NCI-H748 (cell line): ENCODE data around the gene PDHA1.
A peak's percentile ranks its signal among the peaks of the same experiment; 100 is the strongest.

Source experiments
- DNase-seq: peaks from one replicate; lab custom pipeline; 2025; ENCODE audit not compliant: unreplicated experiment; lab: John Stamatoyannopoulos, UW

The PDHA1 gene

GRCh38 chrX:19373351-19373891 is 29.7 kb downstream of the PDHA1 start:
- DNase-seq: no peak

- no peak for DNase-seq
These were observed 31.8 kb downstream of the PDHA1 start for GRCh38 chrX:19375546-19375945.

- DNase-seq: no peak
These were observed 34.1 kb downstream of the PDHA1 start for GRCh38 chrX:19377799-19378198.

GRCh38 chrX:19381326-19381725 is 37.6 kb downstream of the PDHA1 start:
- DNase-seq: no peak

DNA sequence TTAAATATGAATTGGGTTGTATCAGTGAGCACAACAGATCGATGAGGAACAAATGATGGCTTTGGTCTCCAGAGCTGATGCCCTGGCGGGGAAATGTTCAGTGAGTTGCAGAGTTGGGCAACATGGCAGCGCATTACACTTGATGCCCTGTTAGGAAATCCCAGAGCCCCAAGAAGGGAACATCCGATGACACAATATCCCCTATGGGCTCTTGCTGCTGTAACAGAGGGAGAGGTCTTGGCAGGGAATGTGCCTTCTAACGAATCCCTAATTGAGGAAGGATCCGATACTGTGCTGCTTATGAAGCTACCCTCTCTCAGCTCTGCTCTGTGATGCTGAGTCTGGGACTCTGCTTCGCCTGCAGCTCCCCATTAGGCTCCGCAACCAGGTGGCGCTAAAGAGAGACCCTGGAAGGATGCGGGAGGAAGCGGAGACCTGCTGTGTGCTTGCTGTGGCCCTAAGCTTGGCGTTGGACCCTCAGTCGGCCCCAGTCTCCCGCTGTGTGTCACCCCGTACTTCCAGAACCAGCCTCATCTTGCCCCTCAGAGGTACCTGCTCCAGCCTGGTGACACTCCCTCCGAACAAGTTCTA is 38.9 kb downstream of the PDHA1 start:
- peak; percentile 52 for DNase-seq

DNA sequence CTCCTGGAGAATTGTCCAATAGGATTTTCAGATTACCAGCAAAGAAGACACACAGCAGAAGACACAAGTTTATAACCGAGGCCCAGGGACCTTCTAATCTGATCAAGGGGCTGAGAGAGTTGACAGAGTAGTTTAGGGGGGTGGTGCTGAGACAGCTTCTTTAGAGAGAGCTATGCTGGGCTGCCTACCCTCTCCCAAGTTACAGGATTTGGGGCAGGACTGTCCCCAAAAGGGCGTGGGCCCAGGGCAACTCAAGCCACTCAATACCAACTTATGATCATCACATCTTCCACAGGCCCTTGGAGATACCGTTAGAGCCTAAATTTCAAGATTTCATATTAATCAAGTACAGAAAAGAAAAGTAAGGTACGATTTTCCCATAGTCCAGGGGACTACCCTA is 43.0 kb downstream of the PDHA1 start:
- DNase-seq: no peak

- DNase-seq: no peak
These were observed 44.4 kb downstream of the PDHA1 start for GRCh38 chrX:19388064-19388679.

GRCh38 chrX:19388741-19389140 is 45.0 kb downstream of the PDHA1 start:
- no peak for DNase-seq

DNA sequence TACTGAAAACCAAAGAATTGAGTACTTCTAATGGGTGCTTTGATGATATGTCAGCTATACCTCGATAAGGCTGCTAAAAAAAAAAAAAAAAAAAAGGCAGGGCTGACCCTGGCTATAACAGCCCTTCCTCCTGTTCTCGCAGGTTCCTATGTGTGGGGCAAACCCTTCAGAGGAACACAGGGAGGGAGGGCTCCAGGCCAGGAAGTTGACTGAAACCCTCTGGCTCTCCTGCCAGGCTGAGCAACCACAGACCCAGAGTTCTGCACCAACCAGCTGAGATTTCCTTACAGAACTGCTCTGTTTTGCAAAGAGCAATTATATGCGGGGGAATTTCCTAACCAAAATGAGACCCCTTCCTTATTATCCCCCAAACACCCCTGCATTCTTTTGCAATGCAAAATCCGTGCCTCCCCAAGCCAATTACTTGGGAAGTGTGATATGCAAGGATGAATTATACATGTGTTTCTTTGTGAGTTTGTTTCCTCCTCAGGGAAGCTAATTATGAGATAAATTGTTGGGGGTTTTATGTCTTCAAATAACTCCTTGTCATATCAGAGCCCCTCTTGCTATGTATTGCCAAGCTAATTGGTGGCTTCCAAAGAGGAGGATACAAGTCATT is 45.6 kb downstream of the PDHA1 start:
- DNase-seq: no peak

GRCh38 chrX:19392078-19392477 is 48.4 kb downstream of the PDHA1 start:
- DNase-seq: no peak

DNA sequence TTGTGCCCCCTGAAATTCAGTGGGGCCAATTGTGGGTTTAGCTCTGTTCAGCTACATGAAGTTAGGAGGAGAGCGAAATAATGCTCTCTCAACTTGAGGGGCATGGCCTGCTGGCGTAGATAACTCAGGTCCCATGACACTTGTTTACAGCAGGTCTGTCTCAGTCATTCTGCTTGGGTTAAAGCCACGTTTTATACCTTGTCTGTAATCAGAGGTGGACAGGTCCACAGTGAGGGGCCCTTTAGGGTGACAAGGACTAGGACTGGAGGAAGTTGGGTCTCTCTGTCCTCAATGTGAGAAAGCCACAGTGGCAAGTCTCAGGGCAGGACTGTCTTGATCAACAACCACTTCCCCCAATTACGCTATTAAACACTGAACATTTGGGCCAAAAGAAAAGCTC is 49.0 kb downstream of the PDHA1 start:
- no peak for DNase-seq

DNA sequence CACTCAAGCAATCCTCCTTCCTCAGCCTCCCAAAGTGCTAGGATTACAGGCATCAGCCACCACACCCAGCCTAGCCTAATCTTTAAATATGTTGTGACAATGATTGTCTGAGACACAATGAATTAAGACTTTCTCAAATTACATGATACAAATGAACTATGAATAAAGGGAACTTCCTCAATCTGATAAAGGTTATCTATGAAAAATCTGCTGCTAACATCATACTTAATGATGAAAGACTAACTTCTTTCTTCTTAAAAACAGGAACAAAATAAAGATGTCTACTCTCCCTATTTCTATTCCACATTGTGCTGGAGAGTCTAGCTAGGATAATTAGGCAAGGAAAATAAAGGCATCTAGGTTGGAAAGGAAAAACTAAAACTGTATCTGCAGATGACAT is 60.0 kb downstream of the PDHA1 start:
- DNase-seq: no peak

DNA sequence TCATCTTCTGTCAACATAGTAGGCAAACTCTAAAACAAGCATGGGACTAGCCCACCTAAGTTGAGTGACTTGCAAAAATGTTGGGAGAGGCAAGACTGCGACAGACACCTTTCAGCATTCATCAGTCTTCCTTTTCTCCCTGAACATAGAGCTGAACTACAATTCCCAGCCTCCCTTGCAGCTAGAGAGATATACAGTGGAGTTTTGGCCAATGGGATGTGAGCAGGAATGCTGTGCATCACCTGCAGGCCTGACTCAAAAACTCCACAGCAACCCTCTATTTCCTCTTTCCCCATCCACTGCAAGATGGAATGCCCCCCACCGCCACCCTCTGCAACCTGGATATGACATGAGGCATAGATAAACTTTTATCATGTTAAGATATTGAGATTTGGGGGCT is 66.5 kb downstream of the PDHA1 start:
- no peak for DNase-seq
